NCI-H2107 treated with DMSO at 0.1 percent for 48 hours (cell line): ENCODE data around the gene LYPD8.

Experiments used
- DNase-seq: peaks from one replicate; lab custom pipeline; 2025; ENCODE audit not compliant: unreplicated experiment; lab: John Stamatoyannopoulos, UW

The LYPD8 gene

GRCh38 chr1:248758352-248758751 lies 2.8 kb upstream of the LYPD8 start:
- no peak for DNase-seq

GRCh38 chr1:248757784-248758195 lies 2.2 kb upstream of the LYPD8 start:
- DNase-seq: no peak

DNA sequence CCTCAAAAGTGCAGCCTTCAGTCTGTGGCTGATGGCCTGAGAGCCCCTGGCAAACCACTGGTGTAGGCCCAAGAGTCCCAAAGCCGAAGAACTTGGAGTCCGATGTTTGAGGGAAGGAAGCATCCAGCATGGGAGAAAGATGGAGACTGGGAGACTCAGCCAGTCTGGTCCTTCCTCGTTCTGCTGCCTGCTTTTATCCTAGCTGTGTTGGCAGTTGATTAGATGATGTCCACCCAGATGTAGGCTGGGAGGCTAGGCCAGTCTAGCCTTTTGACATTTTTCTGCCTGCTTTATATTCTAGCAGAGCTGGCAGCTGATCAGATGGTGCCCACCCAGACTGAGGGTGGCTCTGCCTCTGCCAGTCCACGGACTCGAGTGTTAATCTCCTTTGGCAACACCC lies 1.1 kb upstream of the LYPD8 start:
- DNase-seq: no peak

DNA sequence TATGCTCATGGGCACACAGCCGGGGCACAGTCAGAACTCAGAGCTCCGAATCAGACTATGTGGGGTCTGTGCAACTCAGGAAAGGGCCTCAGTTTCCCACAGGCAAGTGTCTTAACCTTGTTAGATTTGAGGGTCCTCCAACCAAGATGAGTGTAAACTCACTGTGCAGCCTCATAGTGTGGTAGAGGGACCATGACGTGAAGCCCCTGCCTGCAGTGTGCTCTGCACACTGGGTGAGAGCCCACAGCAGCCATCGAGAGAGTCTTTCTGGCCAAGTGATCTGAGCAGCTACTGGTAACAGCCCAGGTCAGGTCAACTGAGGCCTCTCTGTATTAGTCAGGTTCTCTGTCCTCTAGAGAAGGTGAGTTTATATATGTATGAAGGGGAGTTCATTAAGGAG lies 592 bp upstream of the LYPD8 start:
- no peak for DNase-seq

DNA sequence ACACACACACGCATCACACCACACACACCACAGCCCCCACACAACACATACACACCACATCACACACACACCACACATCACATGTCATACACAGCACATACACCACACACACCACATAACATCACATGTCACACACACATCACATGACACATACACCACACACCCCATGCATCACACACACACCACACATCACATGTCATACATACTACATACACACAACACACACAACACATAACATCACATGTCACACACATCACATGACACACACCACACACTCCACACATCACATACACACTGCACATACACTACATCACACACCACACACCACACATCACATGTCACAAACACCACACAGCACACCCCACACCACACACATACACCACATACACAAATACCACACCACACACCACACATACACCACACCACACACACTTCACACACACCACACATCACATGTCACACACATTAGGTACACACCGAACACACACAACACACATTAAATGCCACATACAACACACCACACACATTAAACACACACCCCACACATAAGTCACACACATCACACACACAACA lies 1.8 kb downstream of the LYPD8 start:
- DNase-seq: no peak

GRCh38 chr1:248753029-248753594 lies 2.4 kb downstream of the LYPD8 start:
- DNase-seq: no peak

- DNase-seq: no peak
Measured at GRCh38 chr1:248752161-248753028, 3.2 kb downstream of the LYPD8 start.

- DNase-seq: no peak
Measured at GRCh38 chr1:248751635-248752034, 3.9 kb downstream of the LYPD8 start.

DNA sequence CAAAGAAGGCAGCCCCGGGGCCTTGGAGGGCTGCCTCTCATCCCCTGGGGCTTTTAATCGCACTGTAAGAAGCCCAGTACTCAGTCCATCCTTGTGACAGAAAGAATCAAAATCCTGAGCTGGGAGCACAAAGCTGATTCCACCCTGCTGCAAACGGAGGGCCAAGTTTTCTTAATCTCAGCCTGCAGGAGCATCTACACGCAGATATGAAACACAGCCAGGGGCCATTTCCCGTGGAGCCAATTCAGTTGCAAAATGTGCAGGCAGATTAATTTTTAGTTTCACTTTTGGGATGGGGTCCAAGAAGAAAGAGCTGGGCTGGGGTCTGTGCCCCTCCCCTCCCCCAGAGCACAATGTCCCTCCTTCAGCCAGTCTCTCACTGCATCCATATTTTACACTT lies 4.4 kb downstream of the LYPD8 start:
- DNase-seq: no peak

- no peak for DNase-seq
Measured at GRCh38 chr1:248750496-248750895, 5.1 kb downstream of the LYPD8 start.

DNA sequence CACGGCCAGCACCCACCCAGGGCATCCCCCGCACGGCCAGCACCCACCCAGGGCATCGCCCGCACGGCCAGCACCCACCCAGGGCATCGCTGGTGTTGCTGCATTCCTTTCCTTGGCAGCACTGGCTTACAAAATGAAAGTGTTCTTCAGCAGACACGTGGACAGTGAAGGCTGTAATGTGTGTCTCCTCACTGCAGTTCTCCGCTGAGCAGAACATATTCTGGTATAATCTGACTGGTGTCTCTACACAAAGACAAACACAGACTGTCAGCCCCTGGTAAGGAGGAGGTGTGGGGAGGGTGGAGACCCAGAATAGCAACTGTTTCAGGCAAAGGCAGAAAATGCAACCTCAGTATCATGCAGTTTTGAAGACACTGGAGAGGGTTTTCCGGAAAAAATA lies 7.3 kb downstream of the LYPD8 start:
- DNase-seq: no peak

DNA sequence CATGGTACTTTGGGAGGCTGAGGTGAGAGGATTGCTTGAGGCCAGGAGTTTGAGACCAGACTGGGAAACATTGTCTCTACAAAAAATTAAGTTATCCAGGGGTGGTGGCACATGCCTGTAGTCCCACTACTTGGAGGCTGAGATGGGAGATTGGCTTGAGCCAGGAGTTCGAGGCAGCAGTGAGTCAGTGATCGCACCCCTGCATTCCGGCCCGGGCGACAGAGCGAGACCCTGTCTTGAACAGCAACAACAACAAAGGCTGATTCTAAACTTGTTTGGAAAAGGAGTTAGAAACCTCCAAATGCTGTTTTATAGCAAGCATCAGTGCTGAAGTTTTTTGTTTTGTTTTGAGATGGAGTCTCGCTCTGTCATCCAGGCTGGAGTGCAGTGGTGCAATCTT lies 14.7 kb downstream of the LYPD8 start:
- no peak for DNase-seq

- no peak for DNase-seq
Measured at GRCh38 chr1:248739572-248740205, 15.9 kb downstream of the LYPD8 start.

DNA sequence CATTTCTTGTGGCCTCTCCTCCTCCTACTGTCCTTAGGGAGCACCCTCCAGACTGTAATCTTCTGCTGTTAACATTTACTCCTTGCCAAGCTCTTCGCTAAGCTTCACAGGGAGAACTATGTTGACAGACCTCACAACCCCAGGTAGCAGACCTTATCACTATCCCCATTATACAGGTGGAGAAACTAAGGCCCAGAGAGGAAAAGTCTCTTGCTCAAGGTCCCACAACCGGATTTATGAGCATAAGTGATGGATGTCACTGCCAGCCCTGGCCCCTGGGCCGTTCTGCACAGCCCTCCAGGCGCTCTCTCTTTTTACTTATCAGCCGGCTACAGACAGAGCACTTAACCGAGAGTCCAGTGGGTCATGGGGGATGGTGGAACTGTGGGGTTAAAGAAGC lies 18.1 kb downstream of the LYPD8 start:
- no peak for DNase-seq

DNA sequence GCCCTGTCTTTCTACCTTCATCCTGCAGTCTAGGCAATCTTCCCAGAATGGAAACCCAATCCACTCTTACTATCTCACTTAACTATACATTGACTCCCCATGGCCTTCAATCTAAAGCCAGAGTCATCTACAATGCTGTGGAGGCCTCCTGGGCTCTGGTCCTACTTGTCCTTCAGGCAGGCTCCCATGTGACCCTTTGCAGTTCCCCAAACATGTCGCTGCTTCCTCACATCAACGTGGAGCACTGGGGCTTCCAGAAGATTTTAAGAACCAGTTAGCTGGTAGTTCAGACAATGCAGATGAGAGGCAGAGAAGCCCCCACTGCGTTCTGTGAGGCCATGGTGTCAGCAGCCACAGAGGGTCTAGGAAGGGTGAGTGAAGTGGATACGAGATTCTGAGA lies 18.6 kb downstream of the LYPD8 start:
- DNase-seq: no peak

DNA sequence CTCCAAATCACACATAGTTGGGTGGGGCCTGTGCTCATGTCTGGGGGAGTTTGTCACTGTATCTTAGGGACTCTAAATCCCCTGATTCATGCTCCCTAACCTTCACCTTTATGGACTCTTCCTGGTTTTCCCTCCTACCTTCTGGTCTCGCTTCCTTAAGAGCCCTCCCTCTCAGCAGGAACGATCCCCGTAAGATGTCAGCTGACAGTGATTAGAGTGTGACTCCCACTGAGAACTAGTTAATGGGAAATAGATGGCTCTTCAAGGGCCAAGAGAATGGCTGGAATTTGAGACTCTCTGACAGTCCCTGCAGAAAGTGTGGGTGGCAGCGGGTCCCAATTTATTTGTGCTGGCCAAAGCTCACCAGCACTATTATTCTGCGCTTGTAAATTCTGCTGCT lies 22.0 kb downstream of the LYPD8 start:
- DNase-seq: no peak

- no peak for DNase-seq
Measured at GRCh38 chr1:248730507-248731335, 24.8 kb downstream of the LYPD8 start.

DNA sequence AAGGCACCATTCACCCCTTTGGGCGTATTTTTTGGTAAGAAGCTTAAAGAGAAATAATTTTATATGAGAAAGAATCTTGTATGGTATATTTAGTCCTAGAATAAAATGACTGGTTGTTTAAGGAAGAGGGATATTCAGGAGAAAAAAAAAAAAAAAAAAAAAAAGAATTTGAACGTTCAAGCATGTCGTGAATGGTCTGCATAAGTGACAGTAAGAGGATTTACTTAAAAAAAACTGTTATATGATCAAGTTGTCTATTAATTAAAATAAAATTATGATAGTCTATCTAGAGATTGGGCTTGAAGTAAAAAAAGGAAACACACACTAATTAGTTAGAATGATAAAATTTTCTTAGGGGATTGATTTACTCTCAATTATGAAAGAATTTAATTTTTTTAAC lies 41.3 kb downstream of the LYPD8 start:
- DNase-seq: no peak

GRCh38 chr1:248710305-248710900 lies 45.2 kb downstream of the LYPD8 start:
- no peak for DNase-seq

DNA sequence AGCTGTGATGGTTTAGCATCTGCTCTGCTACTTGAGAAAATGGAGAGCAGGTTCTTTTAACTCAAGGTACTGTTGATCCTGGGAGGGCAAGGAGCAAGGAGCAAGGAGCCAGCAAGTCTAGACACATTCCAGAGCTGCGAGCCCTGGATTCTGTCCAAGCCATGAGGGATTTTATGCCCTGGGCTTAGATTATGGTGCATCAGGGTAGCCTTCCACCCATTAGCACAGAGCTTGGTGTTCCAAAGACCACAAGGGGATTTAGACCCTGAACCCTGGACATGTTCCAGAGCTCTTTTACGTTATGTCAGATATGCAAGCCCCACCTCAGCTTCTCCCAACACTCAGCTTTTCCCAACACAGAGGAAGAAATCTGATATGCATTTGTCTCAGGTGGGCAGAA lies 51.0 kb downstream of the LYPD8 start:
- DNase-seq: no peak

DNA sequence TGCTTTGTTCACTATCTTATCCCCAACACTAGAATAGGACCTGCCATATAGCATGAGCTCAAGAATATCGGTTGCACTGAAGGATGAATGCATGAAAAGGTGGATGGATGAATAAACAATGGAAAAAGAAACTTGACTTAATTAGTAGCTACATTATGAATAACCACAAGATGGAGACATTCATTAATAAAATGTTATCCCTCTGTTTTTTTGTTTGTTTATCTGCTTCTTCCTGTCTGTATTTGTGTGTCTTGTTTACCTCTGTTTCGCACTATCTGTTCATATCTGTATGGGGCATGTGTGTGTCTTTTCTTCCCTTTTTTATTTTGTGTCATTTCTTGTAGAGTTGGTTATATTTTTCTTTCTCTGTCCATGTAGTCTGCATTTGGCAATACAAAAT lies 51.9 kb downstream of the LYPD8 start:
- no peak for DNase-seq
